GM23338 (cell line): ENCODE measurements around the gene OXER1.

Source experiments
- CREB1 ChIP-seq: fragments of 250-450 bp; sonication (Bioruptor Pico); IDR thresholded peaks from 2 replicates; pipeline ENCODE4 v1.5.0; 2020; ENCODE audit warnings: low read depth, mild to moderate bottlenecking, moderate library complexity
- EZH2 ChIP-seq: fragments of 200-600 bp; sonication (generic); IDR thresholded peaks from one replicate; pipeline ENCODE4 v1.8.0; 2017; ENCODE audit warnings: antibody characterized with exemption, mild to moderate bottlenecking, low read depth; ENCODE audit not compliant: unreplicated experiment
- EZH2phosphoT487 ChIP-seq: fragments of 200-600 bp; sonication (generic); IDR thresholded peaks from one replicate; pipeline ENCODE4 v1.8.1; 2018; ENCODE audit warnings: antibody characterized with exemption; ENCODE audit not compliant: unreplicated experiment
- JUNB ChIP-seq: IDR thresholded peaks from one replicate; pipeline ENCODE4 v1.6.1; 2016; ENCODE audit warnings: antibody characterized with exemption; ENCODE audit not compliant: unreplicated experiment
- POLR2AphosphoS5 ChIP-seq: IDR thresholded peaks from 2 replicates; pipeline ENCODE4 v1.6.1; 2016; ENCODE audit warnings: antibody characterized with exemption, low read depth
- ZNF114 ChIP-seq: fragments of 250-450 bp; sonication (Bioruptor Pico); IDR thresholded peaks from 2 replicates; pipeline ENCODE4 v1.5.0; 2020; ENCODE audit warnings: mild to moderate bottlenecking, moderate library complexity
- ZNF331 ChIP-seq: fragments of 250-450 bp; sonication (Bioruptor Pico); IDR thresholded peaks from 2 replicates; pipeline ENCODE4 v1.5.0; 2020; ENCODE audit warnings: low read depth, mild to moderate bottlenecking, moderate library complexity
- TF ChIP-seq, protein P1 (sequence below), 2 experiments: fragments of 200-600 bp in 1 of 2; sonication (generic) in 1 of 2; conservative IDR thresholded peaks; 2 replicates each; pipeline versions ENCODE4 v1.5.1 to v1.6.1; 2016 to 2017; ENCODE audit warnings: antibody characterized with exemption in 2 of 2, low read depth in 2 of 2, mild to moderate bottlenecking in 2 of 2, moderate library complexity in 1 of 2
- TF ChIP-seq, protein P2 (sequence below): IDR thresholded peaks from 2 replicates; pipeline ENCODE4 v1.6.1; 2016; ENCODE audit warnings: antibody characterized with exemption
- TF ChIP-seq, protein P3 (sequence below): IDR thresholded peaks from one replicate; pipeline ENCODE4 v1.6.1; 2018; ENCODE audit warnings: antibody characterized with exemption; ENCODE audit not compliant: unreplicated experiment
- TF ChIP-seq, protein P4 (sequence below): fragments of 250-450 bp; sonication (Bioruptor Pico); IDR thresholded peaks from 2 replicates; pipeline ENCODE4 v1.5.0; 2020; ENCODE audit warnings: mild to moderate bottlenecking, moderate library complexity

DNA sequence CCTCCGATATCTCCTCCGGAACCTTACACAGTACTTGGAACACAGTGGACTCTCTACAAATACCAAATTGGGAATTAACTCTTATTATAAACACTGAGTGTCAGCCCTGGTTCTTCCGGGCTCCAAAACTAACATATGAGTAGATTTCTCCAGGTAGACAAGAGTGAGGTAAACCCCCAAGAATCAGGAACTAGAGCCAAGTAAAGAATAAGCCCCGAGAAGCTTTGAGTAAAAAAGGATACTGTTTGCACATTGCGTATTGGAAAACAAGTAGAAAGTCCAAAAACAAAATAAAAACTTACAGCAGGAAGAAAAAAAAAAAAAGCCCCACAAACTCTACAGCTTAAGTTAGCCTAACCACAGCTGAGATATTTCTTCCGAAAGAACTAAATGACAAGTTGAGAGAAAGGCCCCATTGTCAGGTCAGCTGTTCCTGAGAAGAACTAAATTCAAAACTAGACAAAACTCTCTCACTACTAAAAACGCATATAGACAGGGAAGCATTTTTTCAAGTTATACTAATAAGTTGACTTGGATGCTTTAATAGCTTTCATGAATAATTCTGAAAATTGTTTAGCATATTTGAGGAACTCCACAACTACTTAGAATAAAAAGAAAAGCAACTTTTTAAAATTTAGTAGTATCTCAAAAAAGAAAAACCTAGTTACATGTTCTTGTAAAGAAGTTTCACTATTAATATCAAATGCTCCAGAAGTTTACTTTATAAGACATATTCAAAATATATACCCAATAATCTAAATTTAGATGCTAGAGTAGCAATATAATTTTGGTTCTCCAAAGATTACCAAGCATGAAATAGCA is 32.7 kb upstream of the OXER1 start:
- TF ChIP-seq, protein P1, sequence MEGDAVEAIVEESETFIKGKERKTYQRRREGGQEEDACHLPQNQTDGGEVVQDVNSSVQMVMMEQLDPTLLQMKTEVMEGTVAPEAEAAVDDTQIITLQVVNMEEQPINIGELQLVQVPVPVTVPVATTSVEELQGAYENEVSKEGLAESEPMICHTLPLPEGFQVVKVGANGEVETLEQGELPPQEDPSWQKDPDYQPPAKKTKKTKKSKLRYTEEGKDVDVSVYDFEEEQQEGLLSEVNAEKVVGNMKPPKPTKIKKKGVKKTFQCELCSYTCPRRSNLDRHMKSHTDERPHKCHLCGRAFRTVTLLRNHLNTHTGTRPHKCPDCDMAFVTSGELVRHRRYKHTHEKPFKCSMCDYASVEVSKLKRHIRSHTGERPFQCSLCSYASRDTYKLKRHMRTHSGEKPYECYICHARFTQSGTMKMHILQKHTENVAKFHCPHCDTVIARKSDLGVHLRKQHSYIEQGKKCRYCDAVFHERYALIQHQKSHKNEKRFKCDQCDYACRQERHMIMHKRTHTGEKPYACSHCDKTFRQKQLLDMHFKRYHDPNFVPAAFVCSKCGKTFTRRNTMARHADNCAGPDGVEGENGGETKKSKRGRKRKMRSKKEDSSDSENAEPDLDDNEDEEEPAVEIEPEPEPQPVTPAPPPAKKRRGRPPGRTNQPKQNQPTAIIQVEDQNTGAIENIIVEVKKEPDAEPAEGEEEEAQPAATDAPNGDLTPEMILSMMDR (conservative IDR thresholded peaks at IDR 0.05; ENCODE audit: low read depth in 2 of 2), result no peak
- TF ChIP-seq EZH2 (no peak), EZH2phosphoT487 (no peak), CREB1 (CRISPR knock-in tag) (no peak), POLR2AphosphoS5 (no peak), JUNB (no peak), ZNF114 (no peak), ZNF331 (CRISPR knock-in tag) (no peak)
- TF ChIP-seq, protein P2, sequence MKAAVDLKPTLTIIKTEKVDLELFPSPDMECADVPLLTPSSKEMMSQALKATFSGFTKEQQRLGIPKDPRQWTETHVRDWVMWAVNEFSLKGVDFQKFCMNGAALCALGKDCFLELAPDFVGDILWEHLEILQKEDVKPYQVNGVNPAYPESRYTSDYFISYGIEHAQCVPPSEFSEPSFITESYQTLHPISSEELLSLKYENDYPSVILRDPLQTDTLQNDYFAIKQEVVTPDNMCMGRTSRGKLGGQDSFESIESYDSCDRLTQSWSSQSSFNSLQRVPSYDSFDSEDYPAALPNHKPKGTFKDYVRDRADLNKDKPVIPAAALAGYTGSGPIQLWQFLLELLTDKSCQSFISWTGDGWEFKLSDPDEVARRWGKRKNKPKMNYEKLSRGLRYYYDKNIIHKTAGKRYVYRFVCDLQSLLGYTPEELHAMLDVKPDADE, result no peak
- TF ChIP-seq, protein P3, sequence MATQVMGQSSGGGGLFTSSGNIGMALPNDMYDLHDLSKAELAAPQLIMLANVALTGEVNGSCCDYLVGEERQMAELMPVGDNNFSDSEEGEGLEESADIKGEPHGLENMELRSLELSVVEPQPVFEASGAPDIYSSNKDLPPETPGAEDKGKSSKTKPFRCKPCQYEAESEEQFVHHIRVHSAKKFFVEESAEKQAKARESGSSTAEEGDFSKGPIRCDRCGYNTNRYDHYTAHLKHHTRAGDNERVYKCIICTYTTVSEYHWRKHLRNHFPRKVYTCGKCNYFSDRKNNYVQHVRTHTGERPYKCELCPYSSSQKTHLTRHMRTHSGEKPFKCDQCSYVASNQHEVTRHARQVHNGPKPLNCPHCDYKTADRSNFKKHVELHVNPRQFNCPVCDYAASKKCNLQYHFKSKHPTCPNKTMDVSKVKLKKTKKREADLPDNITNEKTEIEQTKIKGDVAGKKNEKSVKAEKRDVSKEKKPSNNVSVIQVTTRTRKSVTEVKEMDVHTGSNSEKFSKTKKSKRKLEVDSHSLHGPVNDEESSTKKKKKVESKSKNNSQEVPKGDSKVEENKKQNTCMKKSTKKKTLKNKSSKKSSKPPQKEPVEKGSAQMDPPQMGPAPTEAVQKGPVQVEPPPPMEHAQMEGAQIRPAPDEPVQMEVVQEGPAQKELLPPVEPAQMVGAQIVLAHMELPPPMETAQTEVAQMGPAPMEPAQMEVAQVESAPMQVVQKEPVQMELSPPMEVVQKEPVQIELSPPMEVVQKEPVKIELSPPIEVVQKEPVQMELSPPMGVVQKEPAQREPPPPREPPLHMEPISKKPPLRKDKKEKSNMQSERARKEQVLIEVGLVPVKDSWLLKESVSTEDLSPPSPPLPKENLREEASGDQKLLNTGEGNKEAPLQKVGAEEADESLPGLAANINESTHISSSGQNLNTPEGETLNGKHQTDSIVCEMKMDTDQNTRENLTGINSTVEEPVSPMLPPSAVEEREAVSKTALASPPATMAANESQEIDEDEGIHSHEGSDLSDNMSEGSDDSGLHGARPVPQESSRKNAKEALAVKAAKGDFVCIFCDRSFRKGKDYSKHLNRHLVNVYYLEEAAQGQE, result no peak
- TF ChIP-seq, protein P4, sequence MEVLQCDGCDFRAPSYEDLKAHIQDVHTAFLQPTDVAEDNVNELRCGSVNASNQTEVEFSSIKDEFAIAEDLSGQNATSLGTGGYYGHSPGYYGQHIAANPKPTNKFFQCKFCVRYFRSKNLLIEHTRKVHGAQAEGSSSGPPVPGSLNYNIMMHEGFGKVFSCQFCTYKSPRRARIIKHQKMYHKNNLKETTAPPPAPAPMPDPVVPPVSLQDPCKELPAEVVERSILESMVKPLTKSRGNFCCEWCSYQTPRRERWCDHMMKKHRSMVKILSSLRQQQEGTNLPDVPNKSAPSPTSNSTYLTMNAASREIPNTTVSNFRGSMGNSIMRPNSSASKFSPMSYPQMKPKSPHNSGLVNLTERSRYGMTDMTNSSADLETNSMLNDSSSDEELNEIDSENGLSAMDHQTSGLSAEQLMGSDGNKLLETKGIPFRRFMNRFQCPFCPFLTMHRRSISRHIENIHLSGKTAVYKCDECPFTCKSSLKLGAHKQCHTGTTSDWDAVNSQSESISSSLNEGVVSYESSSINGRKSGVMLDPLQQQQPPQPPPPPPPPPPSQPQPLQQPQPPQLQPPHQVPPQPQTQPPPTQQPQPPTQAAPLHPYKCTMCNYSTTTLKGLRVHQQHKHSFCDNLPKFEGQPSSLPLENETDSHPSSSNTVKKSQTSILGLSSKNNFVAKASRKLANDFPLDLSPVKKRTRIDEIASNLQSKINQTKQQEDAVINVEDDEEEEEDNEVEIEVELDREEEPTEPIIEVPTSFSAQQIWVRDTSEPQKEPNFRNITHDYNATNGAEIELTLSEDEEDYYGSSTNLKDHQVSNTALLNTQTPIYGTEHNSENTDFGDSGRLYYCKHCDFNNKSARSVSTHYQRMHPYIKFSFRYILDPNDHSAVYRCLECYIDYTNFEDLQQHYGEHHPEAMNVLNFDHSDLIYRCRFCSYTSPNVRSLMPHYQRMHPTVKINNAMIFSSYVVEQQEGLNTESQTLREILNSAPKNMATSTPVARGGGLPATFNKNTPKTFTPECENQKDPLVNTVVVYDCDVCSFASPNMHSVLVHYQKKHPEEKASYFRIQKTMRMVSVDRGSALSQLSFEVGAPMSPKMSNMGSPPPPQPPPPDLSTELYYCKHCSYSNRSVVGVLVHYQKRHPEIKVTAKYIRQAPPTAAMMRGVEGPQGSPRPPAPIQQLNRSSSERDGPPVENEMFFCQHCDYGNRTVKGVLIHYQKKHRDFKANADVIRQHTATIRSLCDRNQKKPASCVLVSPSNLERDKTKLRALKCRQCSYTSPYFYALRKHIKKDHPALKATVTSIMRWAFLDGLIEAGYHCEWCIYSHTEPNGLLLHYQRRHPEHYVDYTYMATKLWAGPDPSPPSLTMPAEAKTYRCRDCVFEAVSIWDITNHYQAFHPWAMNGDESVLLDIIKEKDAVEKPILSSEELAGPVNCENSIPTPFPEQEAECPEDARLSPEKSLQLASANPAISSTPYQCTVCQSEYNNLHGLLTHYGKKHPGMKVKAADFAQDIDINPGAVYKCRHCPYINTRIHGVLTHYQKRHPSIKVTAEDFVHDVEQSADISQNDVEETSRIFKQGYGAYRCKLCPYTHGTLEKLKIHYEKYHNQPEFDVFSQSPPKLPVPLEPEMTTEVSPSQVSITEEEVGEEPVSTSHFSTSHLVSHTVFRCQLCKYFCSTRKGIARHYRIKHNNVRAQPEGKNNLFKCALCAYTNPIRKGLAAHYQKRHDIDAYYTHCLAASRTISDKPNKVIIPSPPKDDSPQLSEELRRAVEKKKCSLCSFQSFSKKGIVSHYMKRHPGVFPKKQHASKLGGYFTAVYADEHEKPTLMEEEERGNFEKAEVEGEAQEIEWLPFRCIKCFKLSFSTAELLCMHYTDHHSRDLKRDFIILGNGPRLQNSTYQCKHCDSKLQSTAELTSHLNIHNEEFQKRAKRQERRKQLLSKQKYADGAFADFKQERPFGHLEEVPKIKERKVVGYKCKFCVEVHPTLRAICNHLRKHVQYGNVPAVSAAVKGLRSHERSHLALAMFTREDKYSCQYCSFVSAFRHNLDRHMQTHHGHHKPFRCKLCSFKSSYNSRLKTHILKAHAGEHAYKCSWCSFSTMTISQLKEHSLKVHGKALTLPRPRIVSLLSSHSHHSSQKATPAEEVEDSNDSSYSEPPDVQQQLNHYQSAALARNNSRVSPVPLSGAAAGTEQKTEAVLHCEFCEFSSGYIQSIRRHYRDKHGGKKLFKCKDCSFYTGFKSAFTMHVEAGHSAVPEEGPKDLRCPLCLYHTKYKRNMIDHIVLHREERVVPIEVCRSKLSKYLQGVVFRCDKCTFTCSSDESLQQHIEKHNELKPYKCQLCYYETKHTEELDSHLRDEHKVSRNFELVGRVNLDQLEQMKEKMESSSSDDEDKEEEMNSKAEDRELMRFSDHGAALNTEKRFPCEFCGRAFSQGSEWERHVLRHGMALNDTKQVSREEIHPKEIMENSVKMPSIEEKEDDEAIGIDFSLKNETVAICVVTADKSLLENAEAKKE, result no peak
